T-helper 1 cell (primary cell): ENCODE measurements around the gene UPP1.
"Not testable (repeated sequence)": the region's sequence is repeated elsewhere in the genome, so short reads cannot be mapped to it uniquely, and the experiment has no call there.

Source experiments
- DNase-seq, 5 donors: peaks; one replicate each; pipeline ENCODE4 v3.0.0-alpha.2; 2012 to 2020

Gene UPP1

DNA sequence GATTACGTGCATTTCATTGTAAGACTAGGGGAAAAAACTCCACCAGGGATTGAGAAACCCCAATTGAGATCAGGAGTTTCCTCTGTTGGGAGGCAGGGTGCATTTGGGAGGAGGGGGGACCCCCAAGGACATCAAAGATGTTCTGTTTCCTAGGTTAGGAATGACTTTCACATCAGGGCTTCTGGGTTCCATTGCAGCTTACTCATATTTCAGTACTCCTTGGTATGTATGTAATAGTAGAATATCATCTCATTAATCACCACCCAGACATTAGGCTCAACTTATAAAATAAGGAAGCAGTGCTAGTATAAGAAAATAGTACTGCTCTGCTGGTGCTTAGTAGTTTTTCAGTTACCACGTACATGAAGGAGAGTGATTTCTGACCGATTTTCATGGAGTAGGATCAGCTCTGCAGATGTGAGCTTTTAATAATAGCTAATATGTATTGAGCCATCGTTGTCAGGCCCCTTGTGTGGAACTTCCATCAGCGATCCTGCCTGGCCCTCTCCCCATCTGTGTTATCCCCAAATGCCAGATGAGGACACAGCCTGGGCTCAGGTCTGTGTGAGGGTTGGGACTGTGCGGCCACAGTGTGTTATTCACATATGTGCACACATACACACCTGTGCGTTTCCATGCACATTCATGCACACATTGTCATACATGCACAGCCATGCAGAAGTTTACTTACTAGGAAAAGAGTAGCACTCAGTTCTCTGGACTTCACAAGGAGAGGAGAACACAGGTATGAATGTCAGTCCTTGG lies 23.5 kb downstream of the UPP1 start:
- no peak for DNase-seq

DNA sequence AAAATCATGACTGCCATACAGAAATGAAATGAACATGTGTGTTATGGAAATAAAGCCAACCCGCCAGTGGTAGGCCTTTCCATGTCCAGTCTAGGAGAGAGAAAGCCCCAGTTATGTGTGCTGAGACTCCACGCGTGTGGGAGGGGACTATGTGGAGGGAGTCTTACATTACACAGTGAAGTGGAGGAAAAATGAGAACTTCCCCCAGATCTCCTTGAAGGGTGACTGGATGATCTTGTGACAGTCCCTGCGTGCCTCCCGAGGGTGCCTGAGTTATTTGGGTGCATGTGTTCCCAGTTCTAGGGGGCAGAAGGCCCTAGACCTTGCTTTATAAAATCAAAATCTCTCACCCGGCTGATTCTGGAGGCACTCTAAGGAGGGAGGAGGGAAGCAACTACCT lies 24.2 kb downstream of the UPP1 start:
- DNase-seq: no peak

DNA sequence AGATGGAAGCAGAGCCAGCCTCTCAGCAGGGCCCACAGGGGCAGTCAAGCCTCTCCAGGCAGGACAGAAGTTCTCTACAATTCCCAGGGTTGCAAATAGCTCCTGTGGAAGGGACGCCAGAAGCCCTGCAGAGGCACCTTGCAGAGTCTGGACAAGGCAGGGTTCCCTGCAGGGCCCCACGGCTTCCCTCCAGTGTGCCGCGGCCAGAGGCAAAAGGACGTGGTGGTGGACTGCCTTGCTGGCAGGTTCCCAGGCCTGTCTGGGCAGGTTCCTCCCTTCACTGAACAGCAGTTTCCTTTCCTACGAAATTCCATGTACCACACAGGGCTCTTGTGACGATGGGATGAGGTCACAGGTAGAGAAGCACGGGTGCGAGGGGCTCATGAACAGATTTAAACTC lies 25.1 kb downstream of the UPP1 start:
- no peak for DNase-seq

DNA sequence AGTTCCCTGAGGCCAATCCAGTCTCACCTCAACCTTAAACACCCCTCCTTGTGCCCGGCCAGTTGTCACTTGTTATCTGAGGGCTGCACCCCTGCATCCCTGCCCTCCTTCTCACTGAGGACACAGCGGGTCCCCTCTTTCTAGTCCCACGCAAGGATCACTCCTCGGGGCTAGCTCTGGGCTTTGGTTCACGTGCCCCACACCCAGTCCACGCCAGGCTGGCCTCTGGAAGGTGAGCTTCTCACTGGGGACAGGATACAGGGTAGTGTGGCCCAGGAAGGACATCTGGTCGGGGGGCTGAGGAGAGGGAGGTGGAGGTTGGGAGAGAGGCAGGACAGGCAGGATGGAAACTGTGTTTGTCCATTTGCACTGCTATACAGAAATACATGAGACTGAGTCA lies 25.5 kb downstream of the UPP1 start:
- no peak for DNase-seq

DNA sequence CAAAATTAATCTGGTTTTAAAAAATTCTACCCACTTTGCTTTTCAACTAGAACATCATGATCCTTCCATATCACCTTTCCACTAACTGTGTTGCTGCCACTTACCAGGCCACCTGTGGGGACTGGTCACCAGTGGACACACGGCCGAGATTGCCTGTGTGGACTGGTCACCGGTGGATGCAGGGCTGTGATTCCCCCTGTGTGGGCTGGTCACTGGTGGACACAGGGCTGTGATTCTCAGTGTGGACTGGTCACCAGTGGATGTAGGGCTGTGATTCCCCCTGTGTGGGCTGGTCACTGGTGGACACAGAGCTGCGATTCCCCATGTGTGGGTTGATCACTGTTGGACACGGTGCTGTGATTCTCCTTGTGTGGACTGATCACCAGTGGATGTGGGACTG lies 27.0 kb downstream of the UPP1 start:
- no peak for DNase-seq

DNA sequence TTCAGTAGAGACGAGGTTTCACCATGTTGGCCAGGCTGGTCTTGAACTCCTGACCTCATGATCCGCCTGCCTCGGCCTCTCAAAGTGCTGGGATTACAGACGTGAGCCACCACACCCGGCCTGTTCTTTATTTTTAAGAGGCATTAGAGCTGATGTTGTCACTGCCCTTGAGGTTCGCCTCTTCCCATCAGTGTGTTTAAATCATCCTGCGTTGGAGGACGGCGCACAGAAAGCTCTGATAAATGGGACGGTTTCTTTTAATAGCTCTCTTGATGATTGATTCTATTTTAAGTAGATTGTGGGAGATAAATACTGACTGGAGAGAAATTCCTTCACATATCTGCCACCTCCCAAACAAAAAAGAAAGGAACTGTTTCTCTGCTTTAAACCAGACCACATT lies 29.0 kb downstream of the UPP1 start:
- DNase-seq: no peak

DNA sequence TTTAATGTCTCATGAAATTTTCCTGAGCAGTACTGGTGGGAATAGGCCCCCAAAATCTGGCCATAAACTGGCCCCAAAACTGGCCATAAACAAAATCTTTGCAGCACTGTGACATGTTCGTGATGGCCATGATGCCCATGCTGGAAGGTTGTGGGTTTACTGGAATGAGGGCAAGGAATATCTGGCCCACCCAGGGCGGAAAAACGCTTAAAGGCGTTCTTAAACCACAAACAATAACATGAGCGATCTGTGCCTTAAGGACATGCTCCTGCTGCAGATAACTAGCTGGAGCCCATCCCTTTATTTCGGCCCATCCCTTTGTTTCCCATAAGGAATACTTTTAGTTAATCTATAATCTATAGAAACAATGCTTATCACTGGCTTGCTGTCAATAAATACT lies 31.5 kb downstream of the UPP1 start:
- DNase-seq: not testable (repeated sequence)

DNA sequence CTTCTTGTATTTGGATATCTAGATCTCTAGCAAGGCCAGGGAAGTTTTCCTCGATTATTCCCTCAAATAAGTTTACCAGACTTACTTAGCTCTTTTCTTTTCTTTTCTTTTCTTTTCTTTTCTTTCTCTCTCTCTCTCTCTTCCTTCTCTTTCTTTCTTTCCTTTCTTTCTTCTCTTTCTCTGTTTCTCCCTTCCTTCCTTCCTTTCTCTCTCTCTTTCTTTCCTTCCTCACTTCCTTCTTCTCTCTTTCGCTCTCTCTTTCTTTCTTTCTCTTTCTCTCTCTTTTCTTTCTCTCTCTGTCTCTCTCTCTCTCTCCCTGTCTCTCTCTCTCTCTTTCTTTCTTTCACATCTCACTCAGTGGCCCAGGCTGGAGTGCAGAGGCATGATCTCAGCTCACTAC lies 37.0 kb downstream of the UPP1 start:
- DNase-seq: no peak

DNA sequence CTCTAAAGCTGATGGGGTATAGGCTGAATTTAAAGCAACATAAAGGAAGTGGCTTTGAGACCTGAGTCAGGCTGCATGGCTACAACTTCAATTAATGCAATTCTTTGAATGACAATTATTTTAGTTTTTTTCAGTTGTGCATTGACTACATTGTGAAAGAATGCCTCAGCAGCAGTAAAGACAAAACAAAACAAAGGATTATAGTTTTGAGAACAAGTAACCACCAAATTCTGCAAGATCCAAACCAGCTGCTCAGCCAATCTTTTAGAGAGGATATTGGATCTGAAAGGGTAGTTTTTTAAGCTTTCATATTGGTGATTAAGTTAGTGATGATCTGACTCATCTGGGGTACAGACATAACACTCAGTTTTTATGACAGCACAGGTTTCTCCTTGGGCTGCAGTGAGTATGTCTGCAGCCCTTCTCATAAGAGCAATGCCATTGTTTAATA lies 41.6 kb downstream of the UPP1 start:
- peak in 1 of 5 donors; percentile 69 for DNase-seq

DNA sequence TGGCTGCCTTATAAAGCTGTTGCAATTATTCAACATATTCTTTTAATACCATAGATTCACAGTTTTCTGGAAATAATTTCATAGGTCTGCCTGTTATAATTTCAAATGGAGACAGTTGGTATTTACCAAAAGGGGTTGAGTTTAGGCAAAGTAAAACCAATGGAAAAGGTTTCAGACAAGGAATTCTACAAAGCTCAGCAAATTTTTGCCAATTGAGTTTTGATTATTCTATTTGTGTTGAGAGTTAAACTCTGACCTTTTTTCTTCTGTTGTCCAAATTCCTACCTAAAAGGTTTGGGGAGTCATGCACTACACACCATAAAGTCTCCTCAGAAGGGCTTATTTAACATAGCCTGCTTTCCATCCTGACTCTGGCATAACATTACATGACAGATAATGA lies 43.7 kb downstream of the UPP1 start:
- no peak for DNase-seq

DNA sequence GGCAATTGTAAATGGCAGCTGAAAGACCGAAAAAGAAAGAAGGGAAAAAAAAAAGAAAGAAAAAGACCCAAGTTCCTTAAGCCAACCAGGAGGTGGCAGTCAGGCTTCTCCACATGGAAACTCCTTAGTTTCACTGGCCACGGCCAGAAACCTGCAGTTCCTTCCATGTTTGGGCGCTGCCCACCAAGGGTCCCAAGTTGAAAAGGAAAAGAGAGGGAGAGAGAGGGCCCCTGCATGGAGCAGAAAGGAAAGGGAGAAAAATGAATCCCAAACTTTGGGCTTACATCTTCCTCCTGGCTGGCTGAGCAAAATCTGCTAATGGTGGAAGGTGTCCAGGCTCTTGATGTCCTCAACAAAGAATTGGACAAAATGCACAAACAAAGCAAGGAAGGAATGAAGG lies 50.4 kb downstream of the UPP1 start:
- DNase-seq: no peak

DNA sequence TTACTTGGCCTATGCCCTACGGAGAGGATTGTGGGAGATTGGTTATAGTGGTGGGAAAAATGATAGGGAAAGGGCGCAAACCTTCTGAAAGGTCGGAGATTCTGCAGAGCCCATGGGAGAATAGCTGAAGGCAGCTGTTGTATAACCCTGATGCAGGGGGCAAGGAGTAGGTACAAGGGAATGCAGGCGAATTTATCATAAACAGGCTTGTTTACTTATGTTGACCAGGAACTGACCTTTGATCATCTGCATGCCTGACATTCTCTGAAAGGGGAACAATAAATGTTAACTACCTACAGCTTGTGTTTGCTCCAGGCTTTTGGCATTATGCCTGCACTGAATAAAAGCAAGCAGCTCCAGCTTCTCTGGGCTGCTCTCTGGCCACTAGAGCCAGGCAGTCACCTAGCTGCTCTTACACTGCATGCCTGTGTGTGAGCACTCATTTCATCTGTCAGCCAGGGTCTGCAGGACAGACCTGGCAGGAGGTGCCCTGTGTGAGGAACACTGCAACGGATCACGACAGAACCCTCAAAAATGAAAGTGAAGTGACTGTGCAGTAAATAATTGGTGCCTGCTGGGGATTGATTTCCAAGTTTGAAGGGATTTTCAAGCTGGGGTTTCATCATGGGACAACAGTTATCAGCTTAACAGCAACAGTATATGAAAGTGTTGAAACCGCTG lies 51.1 kb downstream of the UPP1 start:
- DNase-seq: no peak

DNA sequence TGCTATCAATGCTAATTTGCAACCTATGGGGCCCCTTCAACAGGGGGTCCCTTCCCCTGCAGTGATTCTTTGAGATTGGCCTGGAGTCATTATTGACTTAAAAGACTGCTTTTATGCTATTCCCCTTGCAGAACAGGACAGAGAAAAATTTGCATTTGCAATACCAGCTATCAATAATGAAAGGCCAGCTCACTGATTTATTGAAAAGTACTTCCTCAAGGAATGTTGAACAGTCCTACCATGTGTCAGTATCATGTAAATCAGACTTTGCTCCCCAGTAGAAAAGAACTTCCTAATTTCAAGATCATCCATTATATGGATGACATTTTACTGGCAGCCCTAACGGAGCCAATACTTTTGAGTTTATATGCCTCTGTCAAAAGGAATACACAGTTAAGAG lies 52.5 kb downstream of the UPP1 start:
- DNase-seq: no peak

DNA sequence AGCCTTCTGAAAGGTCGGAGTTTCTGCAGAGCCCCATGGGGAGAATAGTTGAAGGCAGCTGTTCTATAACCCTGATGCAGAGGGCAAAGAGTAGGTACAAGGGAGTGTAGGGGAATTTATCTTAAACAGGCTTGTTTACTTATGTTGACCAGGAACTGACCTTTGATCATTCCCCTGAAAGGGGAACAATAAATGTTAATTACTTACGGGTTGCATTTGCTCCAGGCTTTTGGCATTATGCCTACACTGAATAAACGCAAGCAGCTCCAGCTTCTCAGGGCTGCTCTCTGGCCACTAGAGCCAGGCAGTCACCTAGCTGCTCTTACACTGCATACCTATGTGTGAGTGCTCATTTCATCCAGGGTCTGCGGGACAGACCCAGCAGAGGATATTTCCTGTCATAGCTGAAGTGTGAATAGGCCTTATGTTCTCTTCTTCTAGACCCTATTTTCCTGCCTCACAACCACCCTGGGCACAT lies 55.3 kb downstream of the UPP1 start:
- no peak for DNase-seq

DNA sequence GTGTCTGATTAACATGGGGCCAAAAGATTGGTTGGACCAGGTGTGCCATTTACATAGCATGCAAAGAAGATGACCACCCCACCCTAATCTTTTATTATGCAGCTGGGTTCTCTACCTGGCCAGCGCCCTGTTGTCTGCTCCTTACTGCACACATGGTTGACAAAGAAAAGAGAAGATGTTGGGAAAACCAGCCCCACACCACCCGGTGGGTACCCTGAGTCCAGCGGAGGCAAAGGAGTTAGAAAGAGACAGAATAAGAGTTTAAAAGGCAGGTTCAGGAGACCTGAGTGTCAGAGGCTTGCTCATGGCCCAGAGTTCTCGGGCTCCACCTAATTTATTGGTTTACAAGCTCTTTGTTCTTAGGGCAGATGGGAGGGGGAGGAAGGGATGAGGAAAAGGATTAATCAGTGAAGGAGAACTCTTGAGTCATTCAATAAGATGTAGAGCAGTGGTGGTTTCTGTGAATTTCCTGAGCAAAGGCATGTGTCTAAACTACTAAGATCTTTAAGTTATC lies 58.1 kb downstream of the UPP1 start:
- DNase-seq: no peak

DNA sequence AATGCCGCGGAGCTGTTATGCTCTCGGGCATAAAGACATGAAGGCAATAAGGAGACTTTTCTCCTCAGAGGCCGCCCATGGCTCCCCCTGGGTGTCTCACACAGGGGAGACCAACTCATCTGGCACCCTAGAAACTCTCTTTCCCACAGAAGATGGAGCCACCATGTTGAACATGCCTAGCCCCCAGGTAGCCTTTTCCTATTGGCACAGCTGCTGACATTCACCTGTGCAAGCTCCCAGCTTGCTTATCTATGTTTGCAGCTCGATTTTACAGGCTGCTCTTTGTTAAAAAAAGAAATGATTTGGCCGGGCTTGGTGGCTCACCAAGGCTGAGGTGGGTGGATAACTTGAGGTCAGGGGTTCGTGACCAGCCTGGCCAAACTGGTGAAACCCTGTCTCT lies 58.6 kb downstream of the UPP1 start:
- DNase-seq: not testable (repeated sequence)

DNA sequence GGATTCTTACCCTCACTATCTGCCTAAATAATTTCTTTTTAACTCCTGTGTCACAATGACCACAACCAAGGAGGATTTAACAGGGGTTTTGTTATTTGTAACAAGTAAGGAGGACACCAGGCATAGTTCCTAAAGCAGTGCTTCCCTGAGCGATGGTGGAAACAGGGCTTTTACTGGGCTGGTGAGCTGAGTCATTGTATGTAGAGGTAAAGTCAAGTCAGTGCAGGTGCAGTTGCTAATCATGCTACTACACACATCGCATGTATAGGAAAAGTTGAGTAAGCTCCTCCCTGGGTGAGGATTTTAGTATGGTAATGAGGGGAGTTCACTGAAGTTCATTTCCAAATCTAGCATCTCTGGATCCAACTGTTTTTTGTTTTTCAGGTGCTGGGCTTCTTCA lies 59.2 kb downstream of the UPP1 start:
- no peak for DNase-seq

DNA sequence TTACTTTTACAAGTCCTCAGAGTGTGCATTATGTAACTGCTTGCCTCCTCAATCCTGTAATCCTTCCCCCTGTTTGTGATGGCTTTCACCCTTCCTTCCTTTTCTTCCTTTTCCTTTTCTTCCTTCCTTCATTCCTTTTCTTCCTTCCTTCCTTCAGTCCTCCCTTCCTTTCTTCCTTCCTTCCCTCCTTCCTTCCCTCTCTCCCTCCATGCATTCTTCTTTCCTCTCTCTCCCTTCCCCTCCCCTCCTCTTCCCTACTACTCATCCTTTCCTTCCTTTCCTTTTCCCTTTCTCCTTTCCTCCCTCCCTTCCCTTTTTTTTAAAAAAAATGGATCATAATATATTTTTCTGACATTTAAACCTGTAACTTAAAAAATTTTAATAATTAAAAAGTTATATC lies 60.0 kb downstream of the UPP1 start:
- DNase-seq: no peak

DNA sequence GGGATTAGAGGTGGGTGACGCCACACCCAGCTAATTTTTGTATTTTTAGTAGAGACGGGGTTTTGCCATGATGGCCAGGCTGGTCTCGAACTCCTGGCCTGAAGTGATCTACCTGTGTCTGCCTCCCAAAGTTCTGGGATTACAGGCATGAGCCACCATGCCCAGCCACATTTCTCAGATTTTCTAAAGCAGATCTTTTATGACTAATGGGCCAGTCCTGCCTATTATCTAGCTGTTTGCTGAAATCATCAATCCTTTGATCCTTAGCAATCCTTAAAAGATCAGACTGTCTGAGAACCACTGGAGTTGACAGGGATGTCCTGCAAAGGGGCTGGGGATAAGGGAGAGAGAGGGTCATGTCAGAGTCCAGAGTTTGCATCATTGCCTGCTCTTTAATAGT lies 61.0 kb downstream of the UPP1 start:
- no peak for DNase-seq

DNA sequence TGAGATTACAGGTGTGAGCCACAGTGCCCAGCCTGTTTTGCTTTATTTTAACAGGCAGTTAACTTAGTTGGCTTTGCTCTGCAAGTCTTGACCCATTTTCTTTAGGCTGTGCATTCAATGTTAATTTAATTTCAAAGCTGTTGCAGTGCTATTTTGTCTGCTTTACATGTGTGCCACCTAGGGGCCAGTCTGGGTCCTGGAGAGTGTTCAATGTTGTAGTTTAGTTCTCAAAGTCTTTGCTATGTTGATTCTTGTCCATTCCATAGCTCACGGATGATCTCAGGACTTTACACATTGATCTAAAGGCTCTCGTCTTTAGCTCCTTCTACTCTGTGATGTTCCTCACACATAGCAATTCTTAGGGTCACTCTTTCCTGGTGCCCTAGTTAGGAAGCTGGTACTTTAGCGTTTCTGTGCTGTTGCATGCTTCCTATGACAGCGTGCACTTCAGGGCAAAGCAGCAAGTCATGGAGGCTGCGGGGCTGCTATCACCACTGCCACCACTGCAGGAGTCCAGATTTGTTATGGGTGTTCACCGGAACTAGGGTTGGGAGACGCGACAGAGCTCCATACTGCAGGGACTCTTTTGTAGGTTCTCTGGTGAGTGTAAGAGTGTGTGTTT lies 65.8 kb downstream of the UPP1 start:
- peak in 3 of 5 donors; percentile 5 to 28 (median 23) for DNase-seq
